Lung (tissue), 16 donors: ENCODE results near the gene SDR42E2. TPM values are rescaled to one million over a fixed set of nuclear protein-coding genes. Genes with fewer than 3 reads are reported as not detected.

Experiments used
- ATAC-seq: fragments of 200-7000 bp; cut with Tn5 transposase; one replicate; pipeline ENCODE4 v1.9.1; 2020; ENCODE audit warnings: moderate number of reproducible peaks; ENCODE audit not compliant: insufficient read depth, low FRiP score
- DNase-seq, 3 donors: peaks; one replicate each; pipeline ENCODE4 v3.0.0-alpha.2; 2013 to 2017
- H3K27ac ChIP-seq, 2 donors: one replicate each; pipeline ENCODE4 v1.5.1; 2013; ENCODE audit warnings: mild to moderate bottlenecking in 2 of 2, moderate library complexity in 2 of 2, control low read depth in 1 of 2, inconsistent platforms in 1 of 2, low read depth in 1 of 2, low read length in 1 of 2
- H3K27me3 ChIP-seq, 3 donors: one replicate each; pipeline ENCODE4 v1.5.1; 2013; ENCODE audit warnings: low read length in 2 of 3; ENCODE audit not compliant: control insufficient read depth in 3 of 3, insufficient read depth in 3 of 3
- H3K36me3 ChIP-seq, 4 donors: one replicate each; pipeline ENCODE4 v1.5.1; 2013; ENCODE audit warnings: low read length in 4 of 4, mild to moderate bottlenecking in 1 of 4, moderate library complexity in 1 of 4; ENCODE audit not compliant: control insufficient read depth in 4 of 4, insufficient read depth in 4 of 4
- H3K4me1 ChIP-seq, 5 donors: one replicate each; pipeline ENCODE4 v1.5.1; 2013; ENCODE audit warnings: low read length in 5 of 5, mild to moderate bottlenecking in 2 of 5, moderate library complexity in 1 of 5; ENCODE audit not compliant: control insufficient read depth in 5 of 5, insufficient read depth in 5 of 5
- H3K4me3 ChIP-seq: one replicate; pipeline ENCODE4 v1.5.1; 2013; ENCODE audit warnings: mild to moderate bottlenecking, control low read depth, moderate library complexity
- H3K9ac ChIP-seq, 2 donors: one replicate each; pipeline ENCODE4 v1.5.1; 2013; ENCODE audit warnings: low read length in 2 of 2, control low read depth in 1 of 2; ENCODE audit not compliant: insufficient read depth in 1 of 2
- H3K9me3 ChIP-seq, 4 donors: one replicate each; pipeline ENCODE4 v1.5.1; 2013; ENCODE audit warnings: low read length in 3 of 4, mild to moderate bottlenecking in 1 of 4, moderate library complexity in 1 of 4; ENCODE audit not compliant: control insufficient read depth in 4 of 4, insufficient read depth in 3 of 4
- WGBS, 2 donors: extraction: QIAGEN DNeasy Blood & Tissue Kit; methylation state at CpG; one replicate each; pipeline ENCODE4 v1.1.7; 2013; 5-methylcytosine and 5-hydroxymethylcytosine counted together
- long read RNA-seq, 5 donors: transcript quantifications; one replicate each; lab custom pipeline, GENCODE V29; 2026
- polyA plus RNA-seq, 2 donors: library from polyadenylated mRNA; stranded (reverse); fragments of 200-250 nt; gene quantifications; one replicate each; pipeline ENCODE4 v1.2.1, GENCODE V29; 2013
- total RNA-seq, 2 donors: library from RNA; depleted of rRNA in 1 of 2; stranded (reverse); fragments of >200 nt in 1 of 2; gene quantifications; one replicate each; pipeline ENCODE4 v1.2.1, GENCODE V29; 2014 to 2021
- TF ChIP-seq, protein P1 (sequence below): IDR thresholded peaks from 2 replicates; pipeline ENCODE4 v1.5.1; 2012; ENCODE audit warnings: mild to moderate bottlenecking; ENCODE audit errors: control extremely low read depth, extremely low read depth
- donor health status: control.
- donor health status: control.
- donor health status: Bipolar disorder and iron deficiency.
- donor health status: healthy.
- donor health status: DM: yes; HTN: yes; CAD: no.

The SDR42E2 gene
- total RNA-seq (under 1 TPM in 1 of 2 donors, not detected in 1; 0.64 TPM), polyA plus RNA-seq (under 1 TPM; 0.10 to 0.11 TPM)
- long read RNA-seq, donor 1: 0 reads
- long read RNA-seq, donor 2: 0 reads
- long read RNA-seq, donor 3: 0 reads
- long read RNA-seq, donor 4: 0 reads
- long read RNA-seq, donor 5: 0 reads

DNA sequence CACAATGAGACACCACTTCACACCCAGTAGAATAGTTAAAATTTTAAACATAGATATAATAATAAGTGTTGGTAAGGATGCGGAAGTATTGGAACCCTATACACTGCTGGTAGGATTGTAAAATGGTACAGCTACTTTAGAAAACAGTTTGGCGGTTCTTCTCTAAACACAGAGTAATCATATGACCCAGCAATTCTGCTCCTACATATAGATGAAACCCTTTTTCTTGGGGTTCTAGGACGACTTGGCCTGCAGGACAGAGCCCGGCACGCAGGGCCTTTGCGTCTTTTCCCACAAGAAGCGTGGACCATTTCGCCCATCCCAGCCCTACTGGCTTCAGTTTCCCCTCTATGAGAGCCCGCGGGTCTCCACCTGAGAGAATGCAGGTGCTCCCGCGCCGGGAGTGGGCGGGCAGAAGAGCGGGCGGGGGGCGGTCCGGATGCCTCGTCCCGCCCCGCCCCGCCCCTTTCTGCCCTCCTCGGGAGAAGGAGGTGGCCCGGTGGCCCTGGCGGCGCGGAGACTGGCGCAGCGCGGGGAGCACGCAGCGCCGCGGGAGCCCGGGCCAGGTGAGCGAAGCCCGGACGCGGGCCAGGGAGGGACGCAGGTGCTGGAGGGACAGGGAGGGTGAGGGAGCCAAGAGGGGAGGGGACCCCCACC lies at the start of gene SDR42E2:
SDR42E2 (plus strand) TSS at position 508 of the 657 bp plus-strand sequence. CDS start 3,077 bp downstream, outside the sequence.
- TF ChIP-seq, protein P1, sequence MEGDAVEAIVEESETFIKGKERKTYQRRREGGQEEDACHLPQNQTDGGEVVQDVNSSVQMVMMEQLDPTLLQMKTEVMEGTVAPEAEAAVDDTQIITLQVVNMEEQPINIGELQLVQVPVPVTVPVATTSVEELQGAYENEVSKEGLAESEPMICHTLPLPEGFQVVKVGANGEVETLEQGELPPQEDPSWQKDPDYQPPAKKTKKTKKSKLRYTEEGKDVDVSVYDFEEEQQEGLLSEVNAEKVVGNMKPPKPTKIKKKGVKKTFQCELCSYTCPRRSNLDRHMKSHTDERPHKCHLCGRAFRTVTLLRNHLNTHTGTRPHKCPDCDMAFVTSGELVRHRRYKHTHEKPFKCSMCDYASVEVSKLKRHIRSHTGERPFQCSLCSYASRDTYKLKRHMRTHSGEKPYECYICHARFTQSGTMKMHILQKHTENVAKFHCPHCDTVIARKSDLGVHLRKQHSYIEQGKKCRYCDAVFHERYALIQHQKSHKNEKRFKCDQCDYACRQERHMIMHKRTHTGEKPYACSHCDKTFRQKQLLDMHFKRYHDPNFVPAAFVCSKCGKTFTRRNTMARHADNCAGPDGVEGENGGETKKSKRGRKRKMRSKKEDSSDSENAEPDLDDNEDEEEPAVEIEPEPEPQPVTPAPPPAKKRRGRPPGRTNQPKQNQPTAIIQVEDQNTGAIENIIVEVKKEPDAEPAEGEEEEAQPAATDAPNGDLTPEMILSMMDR: no peak
- H3K9me3 ChIP-seq: peaks cover 0 to 10% (median 0%) of the 10 kb centered on the region in 4 donors
- no peak within 1 kb of the TSS for H3K4me3 ChIP-seq
- peaks cover 0 to 5% (median 0%) of the 10 kb centered on the region in 5 donors for H3K4me1 ChIP-seq
- H3K9ac ChIP-seq: no peak within 1 kb of the TSS
- DNase-seq (peak in 1 of 3 donors; percentile 20), ATAC-seq (no peak)
- no peak within 1 kb of the TSS for H3K27ac ChIP-seq
- no peaks in the 10 kb centered on the region for H3K36me3 ChIP-seq
- peaks cover 4 to 15% (median 10%) of the 10 kb centered on the region in 3 donors for H3K27me3 ChIP-seq
- 6 to 7% methylated on average over 40 of the region's 40 CpGs for WGBS, 2 donors

DNA sequence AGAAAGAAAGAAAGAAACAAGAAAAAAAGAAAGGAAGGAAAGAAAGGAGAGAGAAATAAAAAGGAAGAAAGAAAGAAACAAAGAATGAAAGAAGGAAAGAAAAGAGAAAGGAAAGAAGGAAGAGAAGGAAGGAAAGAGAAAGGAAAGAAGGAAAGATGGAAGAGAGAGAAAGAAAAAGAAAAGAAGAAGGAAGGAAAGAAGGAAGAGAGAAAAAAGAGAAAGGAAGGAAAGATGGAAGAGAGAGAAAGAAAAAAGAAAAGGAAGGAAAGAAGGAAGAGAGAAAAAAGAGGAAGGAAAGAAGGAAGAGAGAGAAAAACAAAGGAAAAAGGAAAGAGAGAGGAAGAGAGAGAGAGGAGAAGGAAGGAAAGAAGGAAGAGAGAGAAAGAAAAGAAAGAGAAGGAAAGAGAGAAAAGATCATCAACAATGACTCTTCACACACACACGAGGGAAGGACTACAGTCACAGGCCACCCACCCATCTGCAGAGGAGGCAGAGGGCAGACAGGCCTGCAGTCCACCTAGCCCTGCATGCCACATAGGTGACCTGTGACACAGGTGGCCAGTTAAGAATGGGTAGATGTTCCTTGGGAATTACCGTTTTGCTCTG lies 46.1 kb upstream of the SDR42E2 start:
- ATAC-seq: no peak
- Histone ChIP-seq H3K4me1 (no peaks in the 10 kb centered on the region), H3K4me3 (no peak overlapping the region), H3K27ac (no peak overlapping the region), H3K9me3 (no peaks in the 10 kb centered on the region), H3K27me3 (no peaks in the 10 kb centered on the region), H3K36me3 (no peaks in the 10 kb centered on the region), H3K9ac (no peak overlapping the region)
- DNase-seq: no peak
- 82 to 100% methylated on average over 2 of the region's 2 CpGs for WGBS, 2 donors
- TF ChIP-seq, protein P1: no peak

DNA sequence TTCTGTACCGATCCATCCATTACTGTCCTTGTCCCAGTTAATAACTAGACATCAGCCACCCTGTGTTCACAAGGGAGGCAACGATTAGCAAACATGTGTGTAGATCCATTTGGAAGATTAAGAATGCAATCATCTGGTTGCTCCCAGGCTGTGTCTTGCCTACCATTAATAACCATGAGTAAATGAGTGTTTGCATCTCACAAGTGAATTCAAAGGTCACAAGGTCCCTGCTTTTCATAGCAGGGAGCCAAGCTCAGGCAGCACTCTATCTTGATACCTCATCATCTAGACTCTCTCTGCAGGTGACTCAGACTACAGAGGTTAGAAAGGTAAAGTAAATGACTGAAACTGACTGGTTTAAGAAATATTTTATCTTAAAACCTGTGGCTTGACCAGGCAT lies 44.7 kb upstream of the SDR42E2 start:
- H3K27ac ChIP-seq: no peak overlapping the region
- DNase-seq (no peak), ATAC-seq (no peak)
- no peaks in the 10 kb centered on the region for H3K36me3 ChIP-seq
- no peak overlapping the region for H3K4me3 ChIP-seq
- no peak overlapping the region for H3K9ac ChIP-seq
- H3K9me3 ChIP-seq: no peaks in the 10 kb centered on the region
- 83 to 94% methylated on average over 2 of the region's 2 CpGs for WGBS, 2 donors
- TF ChIP-seq, protein P1: no peak
- H3K27me3 ChIP-seq: no peaks in the 10 kb centered on the region
- H3K4me1 ChIP-seq: no peaks in the 10 kb centered on the region
